ENCODE data around the gene CEACAM18.
A peak's percentile ranks its signal among the peaks of the same experiment; 100 is the strongest.

Gene CEACAM18

GRCh38 chr19:51524666-51525264 lies 46.4 kb downstream of the CEACAM18 start:
- H3K4me3 ChIP-seq (ENCODE audit: low read depth, low read length): no peak overlapping the region
- DNase-seq (ENCODE audit: low read depth): no peak
- TF ChIP-seq POLR2A (IDR thresholded peaks at IDR 0.05; ENCODE audit: extremely low read depth, insufficient read length) (no peak), CTCF (IDR thresholded peaks at IDR 0.05; ENCODE audit: low read depth, low read length) (no peak), MAX (IDR thresholded peaks at IDR 0.05; ENCODE audit: low read depth, low read length) (no peak), MYC (IDR thresholded peaks at IDR 0.05; ENCODE audit: low read depth, low read length) (no peak)

- no peak overlapping the region for H3K4me3 ChIP-seq (ENCODE audit: low read depth, low read length)
- TF ChIP-seq POLR2A (IDR thresholded peaks at IDR 0.05; ENCODE audit: extremely low read depth, insufficient read length) (no peak), MAX (IDR thresholded peaks at IDR 0.05; ENCODE audit: low read depth, low read length) (no peak), MYC (IDR thresholded peaks at IDR 0.05; ENCODE audit: low read depth, low read length) (no peak), CTCF (IDR thresholded peaks at IDR 0.05; ENCODE audit: low read depth, low read length) (no peak)
- no peak for DNase-seq (ENCODE audit: low read depth)
These were observed 47.3 kb downstream of the CEACAM18 start for GRCh38 chr19:51525651-51526050.

- DNase-seq (ENCODE audit: low read depth): no peak
- TF ChIP-seq MAX (IDR thresholded peaks at IDR 0.05; ENCODE audit: low read depth, low read length) (no peak), CTCF (IDR thresholded peaks at IDR 0.05; ENCODE audit: low read depth, low read length) (no peak), POLR2A (IDR thresholded peaks at IDR 0.05; ENCODE audit: extremely low read depth, insufficient read length) (no peak)
- no peak overlapping the region for H3K4me3 ChIP-seq (ENCODE audit: low read depth, low read length)
These were observed 51.0 kb downstream of the CEACAM18 start for GRCh38 chr19:51529301-51529700.

- no peak for TF ChIP-seq CTCF (IDR thresholded peaks at IDR 0.05; ENCODE audit: low read depth, low read length)
- no peak for TF ChIP-seq POLR2A (IDR thresholded peaks at IDR 0.05; ENCODE audit: extremely low read depth, insufficient read length)
- no peak for TF ChIP-seq MYC (IDR thresholded peaks at IDR 0.05; ENCODE audit: low read depth, low read length)
- no peak for TF ChIP-seq MAX (IDR thresholded peaks at IDR 0.05; ENCODE audit: low read depth, low read length)
- no peak for DNase-seq (ENCODE audit: low read depth)
- H3K4me3 ChIP-seq (ENCODE audit: low read depth, low read length): no peak overlapping the region
These were observed 52.3 kb downstream of the CEACAM18 start for GRCh38 chr19:51530616-51531015.

- peak within 1 kb of the TSS; percentile 5 for H3K4me3 ChIP-seq (ENCODE audit: low read depth, low read length)
- TF ChIP-seq CTCF (IDR thresholded peaks at IDR 0.05; ENCODE audit: low read depth, low read length): no peak
- peak; percentile 87 for TF ChIP-seq MAX (IDR thresholded peaks at IDR 0.05; ENCODE audit: low read depth, low read length)
- TF ChIP-seq MYC (IDR thresholded peaks at IDR 0.05; ENCODE audit: low read depth, low read length): peak; percentile 82
- no peak for TF ChIP-seq POLR2A (IDR thresholded peaks at IDR 0.05; ENCODE audit: extremely low read depth, insufficient read length)
- peak; percentile 94 for DNase-seq (ENCODE audit: low read depth)
These were observed 53.3 kb downstream of the CEACAM18 start, which contains the start of gene SIGLEC6 for GRCh38 chr19:51531349-51532315. Gene SIGLEC6 (minus strand): TSS chr19:51531670. CDS start chr19:51531648, 22 bp downstream.
